Subcutaneous abdominal adipose tissue (tissue), 5 donors: ENCODE data around the gene GPR148.

ENCODE experiments used
- H3K27ac ChIP-seq: one replicate; pipeline ENCODE4 v1.7.0; 2013; ENCODE audit warnings: low read depth, mild to moderate bottlenecking, inconsistent platforms, low read length, moderate library complexity
- H3K27me3 ChIP-seq, 5 donors: one replicate each; pipeline ENCODE4 v1.7.0; 2013; ENCODE audit warnings: low read length in 5 of 5, inconsistent platforms in 1 of 5; ENCODE audit not compliant: control insufficient read depth in 5 of 5, insufficient read depth in 4 of 5
- H3K36me3 ChIP-seq, 5 donors: one replicate each; pipeline ENCODE4 v1.7.0; 2013; ENCODE audit warnings: low read length in 5 of 5; ENCODE audit not compliant: control insufficient read depth in 5 of 5, insufficient read depth in 5 of 5
- H3K4me1 ChIP-seq, 5 donors: one replicate each; pipeline ENCODE4 v1.7.0; 2013; ENCODE audit warnings: low read length in 5 of 5, mild to moderate bottlenecking in 3 of 5, moderate library complexity in 1 of 5; ENCODE audit not compliant: control insufficient read depth in 5 of 5, insufficient read depth in 5 of 5
- H3K4me3 ChIP-seq, 5 donors: one replicate each; pipeline ENCODE4 v1.7.0; 2013; ENCODE audit warnings: low read length in 5 of 5, low read depth in 1 of 5
- H3K9ac ChIP-seq, 5 donors: one replicate each; pipeline ENCODE4 v1.7.0; 2013; ENCODE audit warnings: low read length in 5 of 5, mild to moderate bottlenecking in 4 of 5, moderate library complexity in 3 of 5
- H3K9me3 ChIP-seq, 5 donors: one replicate each; pipeline ENCODE4 v1.7.0; 2013; ENCODE audit warnings: low read length in 5 of 5; ENCODE audit not compliant: control insufficient read depth in 5 of 5
- donor health status: healthy.
- donor health status: healthy.
- donor health status: healthy.
- donor health status: healthy.
- donor health status: healthy.

Gene GPR148

DNA sequence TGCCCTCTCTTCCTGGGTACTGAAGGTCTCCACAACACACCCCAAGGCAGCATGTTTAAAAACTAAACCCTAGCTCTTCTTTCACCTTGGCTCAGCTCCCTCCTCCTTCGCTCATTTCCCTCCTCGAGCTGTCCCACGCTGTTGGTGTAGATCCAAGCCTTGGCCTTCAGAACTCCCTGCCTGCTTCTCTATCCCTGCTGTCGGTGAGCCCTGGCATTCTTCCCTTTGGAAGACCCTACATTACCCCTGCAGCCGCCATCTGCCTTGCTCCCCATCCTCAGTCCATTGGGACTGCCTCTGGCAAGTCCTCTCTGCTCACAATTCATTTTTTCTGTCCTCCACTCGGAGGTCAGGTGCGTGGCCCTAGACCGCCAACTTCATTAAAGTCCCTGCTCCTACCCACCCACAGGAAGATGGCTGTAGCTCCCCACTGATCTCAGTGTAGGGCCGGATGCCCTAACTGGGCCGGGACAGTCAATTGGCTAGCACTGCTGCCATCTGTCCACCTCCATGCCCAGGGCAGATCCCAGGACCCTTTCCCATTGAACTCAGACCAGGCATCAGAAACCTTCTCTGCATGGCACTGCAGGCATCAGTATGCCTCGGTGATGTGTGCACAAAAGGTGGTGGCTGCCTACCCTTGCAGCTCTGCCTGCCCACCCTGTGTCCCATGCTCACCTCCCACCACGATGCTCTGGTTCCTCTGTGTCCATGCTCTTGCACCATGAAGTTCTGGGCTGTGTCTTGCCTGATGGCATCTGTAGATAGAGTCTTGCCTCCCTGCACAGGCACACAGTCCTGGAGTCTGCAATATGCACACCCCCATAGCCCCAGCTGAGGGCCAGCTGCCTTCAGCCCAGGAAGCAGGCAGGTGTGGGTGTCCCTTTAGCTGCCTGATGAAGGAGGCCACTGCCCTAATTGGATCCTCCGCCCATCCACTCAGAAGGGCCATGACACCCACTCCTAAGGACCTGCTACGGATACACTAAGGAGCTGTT lies 32.2 kb downstream of the GPR148 start:
- H3K27me3 ChIP-seq, result peaks cover 12 to 47% (median 36%) of the 10 kb centered on the region in 5 donors
- no peaks in the 10 kb centered on the region for H3K36me3 ChIP-seq
- H3K9ac ChIP-seq, result no peak overlapping the region
- peaks cover 0 to 5% (median 3%) of the 10 kb centered on the region in 5 donors for H3K4me1 ChIP-seq
- H3K27ac ChIP-seq, result no peak overlapping the region
- no peak overlapping the region for H3K4me3 ChIP-seq
- H3K9me3 ChIP-seq, result no peaks in the 10 kb centered on the region

DNA sequence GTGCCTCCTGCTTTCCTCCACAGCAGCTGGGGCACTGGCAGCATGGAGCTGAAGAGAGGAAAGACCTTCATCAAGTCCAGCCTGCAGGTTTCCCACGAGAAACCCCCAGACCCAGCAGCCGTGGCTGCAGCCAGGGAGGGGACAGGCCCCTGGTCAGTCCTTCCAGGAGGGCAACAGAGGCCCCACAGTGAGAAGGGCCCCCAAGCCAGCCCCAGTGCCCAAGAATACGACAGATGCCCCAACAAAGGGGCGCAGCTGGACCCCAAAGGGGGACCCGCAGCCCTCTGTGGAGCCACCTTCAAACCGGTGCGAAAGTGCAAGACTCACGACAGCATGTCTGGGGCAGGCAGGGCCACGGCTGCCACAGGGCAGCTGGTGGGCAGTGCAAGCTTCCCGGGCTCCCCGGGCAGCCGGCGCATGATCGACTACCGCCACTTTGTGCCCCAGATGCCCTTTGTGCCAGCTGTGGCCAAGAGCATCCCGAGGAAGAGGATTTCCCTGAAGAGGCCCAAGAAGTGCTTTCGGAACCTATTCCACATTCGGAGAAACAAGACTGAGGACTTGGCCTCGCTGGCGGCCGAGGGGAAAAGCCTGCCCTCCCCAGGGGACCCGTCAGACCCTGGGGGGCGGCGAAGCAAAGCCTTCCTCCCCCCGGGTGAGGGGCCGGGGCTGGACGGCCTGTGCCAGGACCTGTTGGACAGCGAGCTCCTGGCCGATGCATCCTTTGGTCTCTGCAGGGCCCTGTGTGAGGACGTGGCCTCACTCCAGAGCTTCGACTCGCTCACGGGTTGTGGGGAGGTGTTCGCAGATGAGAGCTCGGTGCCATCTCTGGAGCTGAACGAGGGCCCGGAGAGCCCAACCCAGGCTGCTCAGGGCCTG lies 33.4 kb downstream of the GPR148 start:
- Histone ChIP-seq H3K36me3 (no peaks in the 10 kb centered on the region), H3K27ac (no peak overlapping the region), H3K9ac (no peak overlapping the region), H3K4me3 (no peak overlapping the region), H3K27me3 (peaks cover 4 to 35% (median 25%) of the 10 kb centered on the region in 5 donors), H3K9me3 (no peaks in the 10 kb centered on the region), H3K4me1 (no peaks in the 10 kb centered on the region)

GRCh38 chr2:130762910-130763385 lies 34.1 kb downstream of the GPR148 start:
- Histone ChIP-seq H3K9ac (no peak overlapping the region), H3K4me3 (no peak overlapping the region), H3K36me3 (no peaks in the 10 kb centered on the region), H3K4me1 (no peaks in the 10 kb centered on the region), H3K9me3 (no peaks in the 10 kb centered on the region), H3K27ac (no peak overlapping the region), H3K27me3 (peaks cover 0 to 31% (median 21%) of the 10 kb centered on the region in 5 donors)

GRCh38 chr2:130763405-130763804 lies 34.5 kb downstream of the GPR148 start:
- Histone ChIP-seq H3K27ac (no peak overlapping the region), H3K4me1 (no peaks in the 10 kb centered on the region), H3K27me3 (peaks cover 0 to 28% (median 21%) of the 10 kb centered on the region in 5 donors), H3K36me3 (no peaks in the 10 kb centered on the region), H3K4me3 (no peak overlapping the region), H3K9ac (no peak overlapping the region), H3K9me3 (no peaks in the 10 kb centered on the region)

DNA sequence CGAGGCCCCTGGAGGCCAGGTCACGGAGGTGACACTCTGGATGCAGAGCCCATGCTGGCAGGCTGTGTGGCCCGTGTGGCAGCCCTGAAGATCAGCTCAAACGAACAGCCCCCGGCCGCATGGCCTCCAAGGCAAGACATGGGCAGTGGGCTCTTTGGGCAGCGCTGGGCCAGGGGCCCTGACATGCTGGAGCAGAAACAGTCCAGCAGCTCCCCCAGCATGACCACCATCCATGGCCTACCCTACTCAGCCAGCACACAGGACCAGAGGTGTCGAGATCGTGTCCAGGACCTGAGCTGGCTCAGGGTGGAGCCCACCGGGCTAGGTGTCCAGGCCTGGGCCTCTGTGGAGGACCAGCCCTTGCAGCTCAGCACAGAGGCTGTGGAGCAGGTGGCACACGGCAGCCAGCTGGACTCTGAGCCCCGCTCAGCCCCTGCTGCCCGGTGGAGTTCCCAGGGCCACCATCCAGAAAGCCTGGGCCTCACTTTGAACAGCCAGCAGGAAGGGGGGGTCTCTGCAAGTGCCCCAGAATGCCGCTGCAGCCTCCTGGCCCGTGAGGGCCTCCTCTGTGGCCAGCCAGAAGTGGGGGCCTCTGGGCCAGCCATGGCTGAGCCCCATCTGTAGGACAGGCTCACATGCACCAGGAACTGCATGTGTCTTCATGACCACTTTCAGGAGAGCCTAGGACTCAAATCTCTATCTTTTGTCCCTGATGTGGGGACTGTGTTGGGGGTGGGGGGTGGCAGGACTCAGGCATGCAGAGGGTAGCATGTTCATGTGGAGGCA lies 35.4 kb downstream of the GPR148 start:
- no peaks in the 10 kb centered on the region for H3K4me1 ChIP-seq
- H3K27ac ChIP-seq, result no peak overlapping the region
- H3K36me3 ChIP-seq, result no peaks in the 10 kb centered on the region
- no peaks in the 10 kb centered on the region for H3K9me3 ChIP-seq
- no peak overlapping the region for H3K4me3 ChIP-seq
- no peak overlapping the region for H3K9ac ChIP-seq
- peaks cover 0 to 27% (median 21%) of the 10 kb centered on the region in 5 donors for H3K27me3 ChIP-seq

DNA sequence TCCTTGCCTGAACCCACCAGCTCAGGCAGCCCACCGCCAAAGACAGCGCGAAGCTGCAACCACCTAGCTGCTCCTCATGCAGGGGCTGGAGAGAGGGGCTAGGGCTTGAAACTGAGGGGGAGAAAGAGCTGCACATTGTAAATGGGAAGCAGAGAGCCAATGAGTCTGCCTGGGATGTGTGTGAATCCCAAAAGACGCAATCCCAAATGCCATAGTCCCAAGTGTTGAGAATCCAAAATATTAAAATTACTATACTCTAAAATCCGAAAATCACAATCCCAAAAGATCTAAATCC lies 35.9 kb downstream of the GPR148 start:
- Histone ChIP-seq H3K27ac (no peak overlapping the region), H3K27me3 (peaks cover 0 to 27% (median 24%) of the 10 kb centered on the region in 5 donors), H3K9ac (no peak overlapping the region), H3K9me3 (no peaks in the 10 kb centered on the region), H3K4me1 (no peaks in the 10 kb centered on the region), H3K36me3 (no peaks in the 10 kb centered on the region), H3K4me3 (no peak overlapping the region)

- Histone ChIP-seq H3K9me3 (no peaks in the 10 kb centered on the region), H3K9ac (no peak overlapping the region), H3K27me3 (peaks cover 0 to 20% (median 18%) of the 10 kb centered on the region in 5 donors), H3K36me3 (no peaks in the 10 kb centered on the region), H3K27ac (no peak overlapping the region), H3K4me3 (no peak overlapping the region), H3K4me1 (no peaks in the 10 kb centered on the region)
Observed at GRCh38 chr2:130765464-130765863, 36.6 kb downstream of the GPR148 start.

GRCh38 chr2:130766037-130766436 lies 37.2 kb downstream of the GPR148 start:
- H3K4me3 ChIP-seq, result no peak overlapping the region

DNA sequence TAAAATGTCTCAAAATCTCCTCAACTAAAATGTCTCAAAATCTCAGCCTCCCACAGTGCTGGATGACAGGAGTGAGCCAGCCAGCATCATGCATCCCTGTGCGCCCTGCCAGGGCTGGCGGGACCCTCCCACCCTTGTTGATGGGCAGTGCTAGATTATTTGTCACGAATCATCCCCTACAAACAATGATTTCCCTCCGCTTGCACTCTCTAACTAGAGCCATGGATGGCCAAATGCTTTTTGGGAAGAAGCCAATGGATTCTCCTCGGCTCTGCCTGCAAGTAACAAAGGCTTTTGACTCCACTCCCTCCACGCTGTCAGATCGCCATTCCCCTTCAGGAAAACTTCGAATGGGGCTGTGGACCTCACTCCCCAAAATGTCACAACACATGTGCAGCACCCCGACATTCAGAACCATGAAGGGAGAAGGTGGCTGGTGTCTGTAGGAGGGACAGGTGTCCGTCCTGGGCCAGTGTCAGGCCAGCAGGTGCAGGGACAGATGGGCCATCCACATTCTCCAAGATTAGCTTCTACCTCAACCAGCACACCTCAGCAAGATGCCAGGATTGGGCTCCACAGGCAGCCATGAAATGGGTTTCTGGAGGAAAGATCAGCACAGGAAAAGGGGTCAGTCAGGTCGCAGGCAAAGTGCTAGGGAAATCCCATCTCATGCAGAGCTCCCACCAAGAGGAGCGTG lies 38.0 kb downstream of the GPR148 start:
- H3K27ac ChIP-seq, result no peak overlapping the region
- H3K27me3 ChIP-seq, result peaks cover 0 to 10% (median 8%) of the 10 kb centered on the region in 5 donors
- H3K4me1 ChIP-seq, result no peaks in the 10 kb centered on the region
- H3K9me3 ChIP-seq, result no peaks in the 10 kb centered on the region
- H3K9ac ChIP-seq, result no peak overlapping the region
- no peaks in the 10 kb centered on the region for H3K36me3 ChIP-seq
- no peak overlapping the region for H3K4me3 ChIP-seq

More at GRCh38 chr2:130766037-130766436, 37.2 kb downstream of the GPR148 start:
- Histone ChIP-seq H3K4me1 (no peaks in the 10 kb centered on the region), H3K27me3 (peaks cover 0 to 17% (median 15%) of the 10 kb centered on the region in 5 donors), H3K27ac (no peak overlapping the region), H3K9me3 (no peaks in the 10 kb centered on the region), H3K9ac (no peak overlapping the region), H3K36me3 (no peaks in the 10 kb centered on the region)
